GM12878 (cell line): ENCODE measurements around the gene GRAMD2B.

ENCODE experiments used
- BMI1 ChIP-seq: fragments of 450-650 bp; IDR thresholded peaks from 2 replicates; pipeline ENCODE4 v1.6.1; 2016; ENCODE audit warnings: mild to moderate bottlenecking, moderate library complexity, borderline replicate concordance
- CTCF ChIP-seq, 3 experiments: IDR thresholded peaks in 2 of 3; conservative IDR thresholded peaks in 1 of 3; 2 replicates each; pipeline ENCODE4 v1.5.1; 2011; ENCODE audit warnings: low read depth in 3 of 3, low read length in 3 of 3, mild to moderate bottlenecking in 3 of 3, control low read depth in 2 of 3, moderate library complexity in 2 of 3, inconsistent platforms in 1 of 3, mixed read lengths in 1 of 3; ENCODE audit not compliant: control insufficient read depth in 2 of 3, insufficient read depth in 1 of 3; ENCODE audit errors: extremely low read depth in 1 of 3
- EGR1 ChIP-seq, 2 experiments: IDR thresholded peaks; 1 replicate in 1 of 2; 2 replicates in 1 of 2; pipeline ENCODE4 v1.6.1; 2011 to 2012; ENCODE audit warnings: low read depth in 2 of 2, low read length in 2 of 2, borderline replicate concordance in 1 of 2, mild to moderate bottlenecking in 1 of 2, moderate library complexity in 1 of 2
- EZH2 ChIP-seq: IDR thresholded peaks from 2 replicates; pipeline ENCODE4 v1.6.1; 2012; ENCODE audit warnings: low read depth, mild to moderate bottlenecking, control low read depth, inconsistent platforms, low read length, borderline replicate concordance; ENCODE audit not compliant: control insufficient read depth
- MYB ChIP-seq: fragments of 150-350 bp; IDR thresholded peaks from 2 replicates; pipeline ENCODE4 v1.6.1; 2014; ENCODE audit warnings: mild to moderate bottlenecking, low read depth, low read length, borderline replicate concordance
- NFYA ChIP-seq: IDR thresholded peaks from 2 replicates; pipeline ENCODE4 v1.6.1; 2011; ENCODE audit warnings: low read depth, mild to moderate bottlenecking, low read length, improper control_type of control experiment, borderline replicate concordance
- POLR2A ChIP-seq: IDR thresholded peaks from 2 replicates; pipeline ENCODE4 v1.6.1; 2011; ENCODE audit warnings: low read depth, mild to moderate bottlenecking, low read length
- POLR2AphosphoS5 ChIP-seq: IDR thresholded peaks from 2 replicates; pipeline ENCODE4 v1.6.1; 2011; ENCODE audit warnings: mild to moderate bottlenecking, low read length, inconsistent platforms
- RCOR1 ChIP-seq: conservative IDR thresholded peaks from 2 replicates; pipeline ENCODE4 v1.6.1; 2012; ENCODE audit warnings: low read depth, low read length, improper control_type of control experiment
- REST ChIP-seq: IDR thresholded peaks from 2 replicates; pipeline ENCODE4 v1.6.1; 2012; ENCODE audit warnings: mild to moderate bottlenecking, low read depth, low read length
- SIN3A ChIP-seq: IDR thresholded peaks from 2 replicates; pipeline ENCODE4 v1.6.1; 2012; ENCODE audit warnings: low read depth, low read length, improper control_type of control experiment
- SMC3 ChIP-seq: IDR thresholded peaks from 2 replicates; pipeline ENCODE4 v1.6.1; 2011; ENCODE audit warnings: low read length, improper control_type of control experiment, borderline replicate concordance
- ZBTB33 ChIP-seq: fragments of 450-650 bp; IDR thresholded peaks from 2 replicates; pipeline ENCODE4 v1.6.1; 2017; ENCODE audit warnings: mild to moderate bottlenecking

GRCh38 chr5:126543660-126544059 lies 120.5 kb downstream of the GRAMD2B start:
- TF ChIP-seq BMI1: no peak
- no peak for TF ChIP-seq CTCF (IDR thresholded peaks at IDR 0.05 in 2 of 3, conservative IDR thresholded peaks at IDR 0.05 in 1 of 3; ENCODE audit: control insufficient read depth in 2 of 3, extremely low read depth in 1 of 3, insufficient read depth in 1 of 3, low read depth in 3 of 3, low read length in 3 of 3)
- TF ChIP-seq MYB: no peak
- no peak for TF ChIP-seq NFYA
- no peak for TF ChIP-seq POLR2AphosphoS5
- TF ChIP-seq SMC3: no peak
- no peak for TF ChIP-seq ZBTB33
- no peak for TF ChIP-seq EGR1 (IDR thresholded peaks at IDR 0.05; ENCODE audit: borderline replicate concordance in 1 of 2, low read depth in 2 of 2, low read length in 2 of 2)
- TF ChIP-seq EZH2: no peak
- TF ChIP-seq POLR2A: no peak
- no peak for TF ChIP-seq REST
- TF ChIP-seq SIN3A: no peak
- TF ChIP-seq RCOR1: no peak
